ENCODE data around the gene EXOC3L1. TPM values are rescaled to one million over a fixed set of nuclear protein-coding genes. Genes with fewer than 3 reads are reported as not detected.
A peak's percentile ranks its signal among the peaks of the same experiment; 100 is the strongest.

Gene EXOC3L1
- total RNA-seq, 1 experiment from 2014 or later: 0.30 TPM

- Histone ChIP-seq H3K9me2 (ENCODE audit: insufficient read depth) (no peaks in the 10 kb centered on the region), H3K36me3 (ENCODE audit: control insufficient read depth in 1 of 2, insufficient read depth in 2 of 2, low read length in 2 of 2) (peaks cover 28 to 45% of the 10 kb centered on the region in 2 experiments; a peak in 3 of 4 replicates), H2AFZ (ENCODE audit: low read depth, low read length, poor library complexity, severe bottlenecking) (no peak overlapping the region), H3K79me2 (ENCODE audit: insufficient read depth, low read length) (peaks cover 58% of the 10 kb centered on the region), H3K27me3 (ENCODE audit: insufficient read depth, low read length) (no peaks in the 10 kb centered on the region), H3K4me3 (replicated peaks in 1 of 2; ENCODE audit: low read depth in 1 of 2, low read length in 2 of 2) (no peak overlapping the region), H4K20me1 (ENCODE audit: insufficient read depth) (no peaks in the 10 kb centered on the region; the same call in 1 of the 2 replicates), H3K4me1 (ENCODE audit: control insufficient read depth in 1 of 2, insufficient read depth in 2 of 2, low read length in 2 of 2) (peaks cover 22 to 47% of the 10 kb centered on the region in 2 experiments), H3K4me2 (ENCODE audit: low read length) (no peak overlapping the region), H3K27ac (ENCODE audit: low read depth, low read length) (peak overlapping the region; percentile 99; the same call in 1 of the 2 replicates), H3K9me3 (ENCODE audit: control insufficient read depth in 1 of 2, insufficient read depth in 1 of 2, low read depth in 1 of 2, low read length in 2 of 2) (no peaks in the 10 kb centered on the region), H3K9ac (ENCODE audit: low read length) (no peak overlapping the region)
- BruUV-seq (replicated peaks): no TSS peak
- ChIA-PET POLR2A (no interaction called here), CTCF (interaction anchor here (1.8 kb wide), 1 partner anchor 42 kb away, joined by 5 read pairs; no protein-coding TSS in a partner anchor), RAD21 (ENCODE audit: low non-redundant PET in 1 of 2, low total read pairs in 2 of 2, uncharacterized antibody in 2 of 2, unreplicated experiment in 2 of 2) (no interaction called here)
- no peak for ATAC-seq
- DNase-seq (ENCODE audit: low read depth, low spot score): no peak
- TF ChIP-seq, protein P1, sequence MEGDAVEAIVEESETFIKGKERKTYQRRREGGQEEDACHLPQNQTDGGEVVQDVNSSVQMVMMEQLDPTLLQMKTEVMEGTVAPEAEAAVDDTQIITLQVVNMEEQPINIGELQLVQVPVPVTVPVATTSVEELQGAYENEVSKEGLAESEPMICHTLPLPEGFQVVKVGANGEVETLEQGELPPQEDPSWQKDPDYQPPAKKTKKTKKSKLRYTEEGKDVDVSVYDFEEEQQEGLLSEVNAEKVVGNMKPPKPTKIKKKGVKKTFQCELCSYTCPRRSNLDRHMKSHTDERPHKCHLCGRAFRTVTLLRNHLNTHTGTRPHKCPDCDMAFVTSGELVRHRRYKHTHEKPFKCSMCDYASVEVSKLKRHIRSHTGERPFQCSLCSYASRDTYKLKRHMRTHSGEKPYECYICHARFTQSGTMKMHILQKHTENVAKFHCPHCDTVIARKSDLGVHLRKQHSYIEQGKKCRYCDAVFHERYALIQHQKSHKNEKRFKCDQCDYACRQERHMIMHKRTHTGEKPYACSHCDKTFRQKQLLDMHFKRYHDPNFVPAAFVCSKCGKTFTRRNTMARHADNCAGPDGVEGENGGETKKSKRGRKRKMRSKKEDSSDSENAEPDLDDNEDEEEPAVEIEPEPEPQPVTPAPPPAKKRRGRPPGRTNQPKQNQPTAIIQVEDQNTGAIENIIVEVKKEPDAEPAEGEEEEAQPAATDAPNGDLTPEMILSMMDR (IDR thresholded peaks at IDR 0.05 in 2 of 3, conservative IDR thresholded peaks at IDR 0.05 in 1 of 3; ENCODE audit: borderline replicate concordance in 1 of 3, insufficient read depth in 1 of 3, low read depth in 2 of 3, low read length in 2 of 3): no peak
- TF ChIP-seq SRF (IDR thresholded peaks at IDR 0.05; ENCODE audit: low read depth): no peak
- TF ChIP-seq JUND (IDR thresholded peaks at IDR 0.05): no peak
- no peak for TF ChIP-seq CEBPB (IDR thresholded peaks at IDR 0.05; ENCODE audit: low read depth)
- intact Hi-C loops (cut with micrococcal nuclease): no loop called here
Observed at GRCh38 chr16:67196881-67197280, 6.9 kb upstream of the EXOC3L1 start.

DNA sequence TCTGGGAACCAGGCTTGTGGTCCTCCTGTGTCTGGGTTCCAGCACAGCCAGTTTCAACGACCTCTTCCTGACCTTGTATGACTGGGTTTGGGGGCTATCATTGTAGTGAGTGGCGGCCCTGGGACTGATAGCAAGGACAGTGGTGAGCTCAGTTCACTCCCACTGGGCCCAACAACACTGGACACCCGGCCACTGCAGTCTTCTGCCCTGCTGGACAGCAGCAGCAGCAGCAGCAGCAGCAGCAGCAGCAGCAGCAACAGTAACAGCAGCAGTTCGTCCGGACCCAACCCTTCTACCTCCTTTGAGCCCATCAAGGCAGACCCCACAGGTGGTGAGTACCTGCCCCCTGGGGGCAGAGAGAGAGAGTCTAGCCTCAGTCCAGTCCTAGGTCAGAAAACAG lies 5.7 kb upstream of the EXOC3L1 start:
- CTCF ChIA-PET: no interaction called here
- H3K36me3 ChIP-seq (ENCODE audit: control insufficient read depth in 1 of 2, insufficient read depth in 2 of 2, low read length in 2 of 2): peaks cover 24 to 40% of the 10 kb centered on the region in 2 experiments; a peak in 3 of 4 replicates
- POLR2A ChIA-PET: interaction anchor here (0.8 kb wide), 1 partner anchor 235 kb away, joined by 3 read pairs; the partner anchor contains the start of gene CES3
- H3K27me3 ChIP-seq (ENCODE audit: insufficient read depth, low read length): no peaks in the 10 kb centered on the region
- peak overlapping the region; percentile 21; the same call in 1 of the 2 replicates for H3K27ac ChIP-seq (ENCODE audit: low read depth, low read length)
- no peak for DNase-seq (ENCODE audit: low read depth, low spot score)
- no peaks in the 10 kb centered on the region; the same call in 1 of the 2 replicates for H4K20me1 ChIP-seq (ENCODE audit: insufficient read depth)
- RAD21 ChIA-PET (ENCODE audit: low non-redundant PET in 1 of 2, low total read pairs in 2 of 2, uncharacterized antibody in 2 of 2, unreplicated experiment in 2 of 2): no interaction called here
- no peak overlapping the region for H3K9ac ChIP-seq (ENCODE audit: low read length)
- no TSS peak for BruUV-seq (replicated peaks)
- peaks cover 26 to 52% of the 10 kb centered on the region in 2 experiments for H3K4me1 ChIP-seq (ENCODE audit: control insufficient read depth in 1 of 2, insufficient read depth in 2 of 2, low read length in 2 of 2)
- no peaks in the 10 kb centered on the region for H3K9me2 ChIP-seq (ENCODE audit: insufficient read depth)
- no peak overlapping the region for H3K4me3 ChIP-seq (replicated peaks in 1 of 2; ENCODE audit: low read depth in 1 of 2, low read length in 2 of 2)
- ATAC-seq: no peak
- H3K9me3 ChIP-seq (ENCODE audit: control insufficient read depth in 1 of 2, insufficient read depth in 1 of 2, low read depth in 1 of 2, low read length in 2 of 2): no peaks in the 10 kb centered on the region
- H3K4me2 ChIP-seq (ENCODE audit: low read length): no peak overlapping the region
- intact Hi-C loops (cut with micrococcal nuclease): no loop called here
- no peak overlapping the region for H2AFZ ChIP-seq (ENCODE audit: low read depth, low read length, poor library complexity, severe bottlenecking)
- peaks cover 60% of the 10 kb centered on the region for H3K79me2 ChIP-seq (ENCODE audit: insufficient read depth, low read length)
- TF ChIP-seq, protein P2, sequence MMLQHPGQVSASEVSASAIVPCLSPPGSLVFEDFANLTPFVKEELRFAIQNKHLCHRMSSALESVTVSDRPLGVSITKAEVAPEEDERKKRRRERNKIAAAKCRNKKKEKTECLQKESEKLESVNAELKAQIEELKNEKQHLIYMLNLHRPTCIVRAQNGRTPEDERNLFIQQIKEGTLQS (IDR thresholded peaks at IDR 0.05): no peak
- no peak for TF ChIP-seq JUND (IDR thresholded peaks at IDR 0.05)
- TF ChIP-seq EZH2phosphoT487 (IDR thresholded peaks at IDR 0.05; ENCODE audit: borderline replicate concordance): no peak
- no peak for TF ChIP-seq YY1 (IDR thresholded peaks at IDR 0.05; ENCODE audit: extremely low read depth, insufficient replicate concordance, low read depth, low read length)
- no peak for TF ChIP-seq POLR2A (IDR thresholded peaks at IDR 0.05; ENCODE audit: borderline replicate concordance, extremely low read depth, insufficient read depth, insufficient read length)
- no peak for TF ChIP-seq FOSL1 (IDR thresholded peaks at IDR 0.05; ENCODE audit: low read depth)
- TF ChIP-seq, protein P3, sequence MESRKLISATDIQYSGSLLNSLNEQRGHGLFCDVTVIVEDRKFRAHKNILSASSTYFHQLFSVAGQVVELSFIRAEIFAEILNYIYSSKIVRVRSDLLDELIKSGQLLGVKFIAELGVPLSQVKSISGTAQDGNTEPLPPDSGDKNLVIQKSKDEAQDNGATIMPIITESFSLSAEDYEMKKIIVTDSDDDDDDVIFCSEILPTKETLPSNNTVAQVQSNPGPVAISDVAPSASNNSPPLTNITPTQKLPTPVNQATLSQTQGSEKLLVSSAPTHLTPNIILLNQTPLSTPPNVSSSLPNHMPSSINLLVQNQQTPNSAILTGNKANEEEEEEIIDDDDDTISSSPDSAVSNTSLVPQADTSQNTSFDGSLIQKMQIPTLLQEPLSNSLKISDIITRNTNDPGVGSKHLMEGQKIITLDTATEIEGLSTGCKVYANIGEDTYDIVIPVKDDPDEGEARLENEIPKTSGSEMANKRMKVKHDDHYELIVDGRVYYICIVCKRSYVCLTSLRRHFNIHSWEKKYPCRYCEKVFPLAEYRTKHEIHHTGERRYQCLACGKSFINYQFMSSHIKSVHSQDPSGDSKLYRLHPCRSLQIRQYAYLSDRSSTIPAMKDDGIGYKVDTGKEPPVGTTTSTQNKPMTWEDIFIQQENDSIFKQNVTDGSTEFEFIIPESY (IDR thresholded peaks at IDR 0.05; ENCODE audit: extremely low read depth, insufficient replicate concordance, low read length): no peak
- TF ChIP-seq RAD21 (IDR thresholded peaks at IDR 0.05; ENCODE audit: low read depth): no peak
- no peak for TF ChIP-seq MAX (IDR thresholded peaks at IDR 0.05)

Data from HCT116 (cell line).